Fibroblast of lung (primary cell): ENCODE measurements around the gene COX7B2. TPM values are rescaled to one million over a fixed set of nuclear protein-coding genes. Genes with fewer than 3 reads are reported as not detected.

Source experiments
- DNase-seq, 2 donors: peaks; one replicate each; pipeline versions ENCODE4 v3.0.0 to v3.0.0-alpha.2; 2010; ENCODE audit warnings: low read depth in 2 of 2
- H2AFZ ChIP-seq: 2 replicates; pipeline ENCODE4 v1.5.1; 2012; ENCODE audit warnings: low read length, control low read depth, inconsistent platforms
- H3K27ac ChIP-seq: 2 replicates; pipeline ENCODE4 v1.5.1; 2011; ENCODE audit warnings: low read length, control low read depth; ENCODE audit not compliant: insufficient read depth
- H3K27me3 ChIP-seq: 2 replicates; pipeline ENCODE4 v1.5.1; 2011; ENCODE audit warnings: mild to moderate bottlenecking, low read length; ENCODE audit not compliant: control insufficient read depth, insufficient read depth
- H3K36me3 ChIP-seq: 2 replicates; pipeline ENCODE4 v1.5.1; 2011; ENCODE audit warnings: low read length; ENCODE audit not compliant: control insufficient read depth, insufficient read depth
- H3K4me1 ChIP-seq: 2 replicates; pipeline ENCODE4 v1.5.1; 2011; ENCODE audit warnings: low read length; ENCODE audit not compliant: control insufficient read depth, insufficient read depth; ENCODE audit errors: extremely low read depth
- H3K4me2 ChIP-seq: 2 replicates; pipeline ENCODE4 v1.5.1; 2011; ENCODE audit warnings: low read length, control low read depth; ENCODE audit not compliant: insufficient read depth; ENCODE audit errors: extremely low read depth
- H3K4me3 ChIP-seq, 4 experiments: fragments of 200-600 bp in 1 of 4; sonication (generic) in 1 of 4; replicated peaks in 1 of 4; 2 replicates each; pipeline ENCODE4 v1.5.1; 2011 to 2016; ENCODE audit warnings: low read length in 4 of 4, low read depth in 3 of 4, mild to moderate bottlenecking in 3 of 4, control low read depth in 2 of 4, inconsistent platforms in 1 of 4, mixed read lengths in 1 of 4; ENCODE audit not compliant: insufficient read depth in 1 of 4; ENCODE audit errors: control extremely low read depth in 1 of 4
- H3K79me2 ChIP-seq: 2 replicates; pipeline ENCODE4 v1.5.1; 2012; ENCODE audit warnings: mild to moderate bottlenecking, low read length, inconsistent platforms; ENCODE audit not compliant: control insufficient read depth, insufficient read depth
- H3K9ac ChIP-seq: 2 replicates; pipeline ENCODE4 v1.5.1; 2011; ENCODE audit warnings: mild to moderate bottlenecking, low read length, control low read depth; ENCODE audit not compliant: insufficient read depth
- H3K9me3 ChIP-seq: 2 replicates; pipeline ENCODE4 v1.5.1; 2012; ENCODE audit warnings: low read depth, low read length; ENCODE audit not compliant: control insufficient read depth, insufficient read depth
- H4K20me1 ChIP-seq: 2 replicates; pipeline ENCODE4 v1.5.1; 2011; ENCODE audit warnings: low read length; ENCODE audit not compliant: control insufficient read depth, insufficient read depth; ENCODE audit errors: extremely low read depth
- CTCF ChIP-seq, 2 donors: IDR thresholded peaks in 1 of 2; conservative IDR thresholded peaks in 1 of 2; 1 replicate in 1 of 2; 2 replicates in 1 of 2; pipeline ENCODE4 v1.5.1; 2011 to 2012; ENCODE audit warnings: low read length in 2 of 2, control low read depth in 1 of 2, inconsistent platforms in 1 of 2, low read depth in 1 of 2, mild to moderate bottlenecking in 1 of 2
- EZH2 ChIP-seq: IDR thresholded peaks from 2 replicates; pipeline ENCODE4 v1.5.1; 2012; ENCODE audit warnings: low read length, control low read depth, mild to moderate bottlenecking; ENCODE audit errors: missing control alignments
- polyA plus RNA-seq, 2 donors: library from polyadenylated mRNA; depleted of rRNA in 1 of 2; stranded (reverse) in 1 of 2; unstranded in 1 of 2; fragments of >200 nt; gene quantifications; 2 replicates each; pipeline ENCODE4 v1.2.1, GENCODE V29; 2011 to 2012; ENCODE audit warnings: missing spikeins in 1 of 2
- total RNA-seq: library from RNA; depleted of rRNA; stranded (reverse); fragments of >200 nt; gene quantifications from 2 replicates; pipeline ENCODE4 v1.2.1, GENCODE V29; 2014

COX7B2 gene
- total and polyA plus RNA-seq, 2 donors (not counting 1 experiment from before 2014, with no cell fraction given), result not detected

GRCh38 chr4:46931981-46932380 lies 22.9 kb upstream of the COX7B2 start:
- Histone ChIP-seq H2AFZ (no peak overlapping the region), H3K27ac (no peak overlapping the region), H3K9me3 (no peaks in the 10 kb centered on the region), H3K27me3 (no peaks in the 10 kb centered on the region), H3K79me2 (no peaks in the 10 kb centered on the region), H3K4me3 (no peak overlapping the region), H3K4me1 (no peaks in the 10 kb centered on the region), H4K20me1 (no peaks in the 10 kb centered on the region), H3K36me3 (no peaks in the 10 kb centered on the region), H3K9ac (no peak overlapping the region), H3K4me2 (no peak overlapping the region)
- peak; percentile 45 to 76 for DNase-seq
- no peak for TF ChIP-seq EZH2
- TF ChIP-seq CTCF (conservative IDR thresholded peaks at IDR 0.05 in 1 of 2, IDR thresholded peaks at IDR 0.05 in 1 of 2; ENCODE audit: low read depth in 1 of 2, low read length in 2 of 2), result peak; percentile 65 to 83

DNA sequence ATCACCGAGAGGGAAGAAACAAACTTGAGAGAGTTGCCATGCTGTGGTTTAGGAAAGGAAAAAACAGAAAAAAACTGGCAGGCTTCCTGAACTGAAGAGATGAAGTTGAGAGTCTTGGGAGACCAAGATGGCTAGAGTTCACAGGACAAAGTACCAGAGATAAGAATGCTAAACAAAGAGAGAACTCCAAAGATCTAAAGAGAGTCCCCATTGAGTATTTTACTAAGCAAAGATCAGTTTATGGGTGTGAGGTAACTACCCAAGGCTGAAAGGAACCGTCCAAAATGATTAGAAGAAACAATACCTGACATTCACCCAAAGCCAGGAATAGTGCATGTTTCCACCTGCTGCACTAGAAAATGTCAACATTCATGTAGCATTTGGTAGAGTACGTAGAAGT lies 21.8 kb upstream of the COX7B2 start:
- Histone ChIP-seq H4K20me1 (no peaks in the 10 kb centered on the region), H3K27me3 (no peaks in the 10 kb centered on the region), H3K79me2 (no peaks in the 10 kb centered on the region), H3K36me3 (no peaks in the 10 kb centered on the region), H2AFZ (no peak overlapping the region), H3K27ac (no peak overlapping the region), H3K9me3 (no peaks in the 10 kb centered on the region), H3K4me3 (no peak overlapping the region), H3K4me2 (no peak overlapping the region), H3K9ac (no peak overlapping the region), H3K4me1 (no peaks in the 10 kb centered on the region)
- no peak for DNase-seq
- no peak for TF ChIP-seq CTCF (conservative IDR thresholded peaks at IDR 0.05 in 1 of 2, IDR thresholded peaks at IDR 0.05 in 1 of 2; ENCODE audit: low read depth in 1 of 2, low read length in 2 of 2)
- no peak for TF ChIP-seq EZH2

DNA sequence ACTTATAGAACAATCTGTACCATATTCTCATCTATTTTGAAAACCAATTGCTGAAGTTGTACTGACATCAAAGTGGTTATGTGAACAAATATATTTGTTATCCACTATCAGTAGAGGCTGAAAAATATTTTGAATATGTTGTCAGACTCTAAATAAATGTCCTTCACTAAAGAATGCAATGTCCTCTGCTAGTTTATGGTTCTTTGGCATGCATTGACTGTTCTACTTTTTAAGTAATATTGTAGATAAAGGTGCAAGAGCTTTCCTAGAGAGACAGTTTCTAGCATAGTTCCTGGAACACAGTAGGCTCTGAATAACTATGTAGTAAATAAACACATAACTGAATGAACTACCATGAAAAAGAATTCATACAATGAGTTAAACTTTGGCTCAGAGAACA lies 18.2 kb upstream of the COX7B2 start:
- TF ChIP-seq CTCF (conservative IDR thresholded peaks at IDR 0.05 in 1 of 2, IDR thresholded peaks at IDR 0.05 in 1 of 2; ENCODE audit: low read depth in 1 of 2, low read length in 2 of 2) (no peak), EZH2 (no peak)

More for the DNA sequence above, 18.2 kb upstream of the COX7B2 start:
- Histone ChIP-seq H3K79me2 (no peaks in the 10 kb centered on the region), H3K9me3 (no peaks in the 10 kb centered on the region), H3K36me3 (no peaks in the 10 kb centered on the region), H3K27me3 (no peaks in the 10 kb centered on the region), H3K4me2 (no peak overlapping the region), H4K20me1 (no peaks in the 10 kb centered on the region), H3K4me1 (no peaks in the 10 kb centered on the region), H3K4me3 (no peak overlapping the region), H3K9ac (no peak overlapping the region), H3K27ac (no peak overlapping the region), H2AFZ (no peak overlapping the region)
- peak in 1 of 2 donors; percentile 39 for DNase-seq
